K562 (cell line): ENCODE results near the gene UQCRHL. TPM values are rescaled to one million over a fixed set of nuclear protein-coding genes. Genes with fewer than 3 reads are reported as not detected.

ENCODE experiments used
- ATF1 ChIP-seq, 2 experiments: fragments of 450-650 bp in 1 of 2; IDR thresholded peaks; 2 replicates each; pipeline ENCODE4 v1.6.1; 2016; ENCODE audit warnings: missing compliant biosample characterization in 1 of 2, missing genetic modification characterization in 1 of 2
- GTF2F1 ChIP-seq: IDR thresholded peaks from 2 replicates; pipeline ENCODE4 v1.6.1; 2011; ENCODE audit warnings: low read depth, low read length, improper control_type of control experiment
- MBD2 ChIP-seq: sonication (generic); IDR thresholded peaks from 2 replicates; pipeline ENCODE4 v1.6.1; 2016; ENCODE audit warnings: low read depth, borderline replicate concordance
- NFATC3 ChIP-seq: fragments of 450-650 bp; IDR thresholded peaks from 2 replicates; pipeline ENCODE4 v1.6.1; 2017; ENCODE audit warnings: mild to moderate bottlenecking
- NR2C1 ChIP-seq, 2 experiments: fragments of 450-650 bp; IDR thresholded peaks; 2 replicates each; pipeline ENCODE4 v1.6.1; 2017; ENCODE audit warnings: mild to moderate bottlenecking in 2 of 2, antibody characterized with exemption in 1 of 2, inconsistent platforms in 1 of 2, missing compliant biosample characterization in 1 of 2, missing genetic modification characterization in 1 of 2
- PRMT5 ChIP-seq: sonication (generic); formaldehyde crosslinking; IDR thresholded peaks from 2 replicates; pipeline ENCODE4 v1.5.0; 2020; ENCODE audit warnings: missing genetic modification reagents
- RAD21 ChIP-seq, 2 experiments: fragments of 250-450 bp in 1 of 2; fragments of 450-650 bp in 1 of 2; sonication (Bioruptor Pico) in 1 of 2; formaldehyde crosslinking in 1 of 2; IDR thresholded peaks in 1 of 2; conservative IDR thresholded peaks in 1 of 2; 2 replicates each; pipeline versions ENCODE4 v1.4.0 to v1.8.0; 2020 to 2022; ENCODE audit warnings: mild to moderate bottlenecking in 2 of 2, moderate library complexity in 1 of 2
- SAFB ChIP-seq: fragments of 200-400 bp; formaldehyde crosslinking; IDR thresholded peaks from 2 replicates; pipeline ENCODE4 v1.6.1; 2017; ENCODE audit warnings: low read depth, low read length, borderline replicate concordance
- TCF3 ChIP-seq: sonication (generic); formaldehyde crosslinking; IDR thresholded peaks from 2 replicates; pipeline ENCODE4 v1.4.0; 2020; ENCODE audit warnings: mild to moderate bottlenecking, missing genetic modification reagents
- ZBTB33 ChIP-seq: sonication (generic); formaldehyde crosslinking; IDR thresholded peaks from 2 replicates; pipeline ENCODE4 v1.8.1; 2023; ENCODE audit warnings: mild to moderate bottlenecking, missing genetic modification reagents
- ZNF140 ChIP-seq: fragments of 250-450 bp; sonication (Bioruptor Pico); IDR thresholded peaks from 2 replicates; pipeline ENCODE4 v1.8.0; 2021; ENCODE audit warnings: moderate library complexity, mild to moderate bottlenecking, inconsistent platforms
- ZNF212 ChIP-seq: fragments of 450-650 bp; formaldehyde crosslinking; IDR thresholded peaks from 2 replicates; pipeline ENCODE4 v1.4.0; 2020; ENCODE audit warnings: mild to moderate bottlenecking
- ZNF324 ChIP-seq: fragments of 250-450 bp; sonication (Bioruptor Pico); IDR thresholded peaks from 2 replicates; pipeline ENCODE4 v1.4.0; 2020; ENCODE audit warnings: mild to moderate bottlenecking
- ZNF444 ChIP-seq: fragments of 250-450 bp; sonication (Bioruptor Pico); IDR thresholded peaks from 2 replicates; pipeline ENCODE4 v1.4.0; 2020; ENCODE audit warnings: mild to moderate bottlenecking, moderate library complexity
- ZNF780A ChIP-seq: fragments of 250-450 bp; sonication (Bioruptor Pico); IDR thresholded peaks from 2 replicates; pipeline ENCODE4 v1.5.0; 2021; ENCODE audit warnings: mild to moderate bottlenecking
- polyA plus RNA-seq, 8 experiments: library from polyadenylated mRNA; depleted of rRNA in 4 of 8; stranded (reverse) in 5 of 8; unstranded in 3 of 8; fragments of >200 nt; fragmentation: Nextera tagmentation in 2 of 8; fragmentation: Illumina TruSeq in 1 of 8; extraction: Ambion mirVana in 2 of 8; extraction: Trizol in 1 of 8; gene quantifications; 2 replicates each; pipeline versions ENCODE4 v1.2.1 to v1.2.3, GENCODE V29; 2011 to 2014; ENCODE audit warnings: inconsistent platforms in 1 of 8, missing spikeins in 1 of 8
- total RNA-seq, 7 experiments: library from RNA; depleted of rRNA in 6 of 7; stranded (reverse); fragments of >200 nt in 6 of 7; fragmentation: Illumina TruSeq in 2 of 7; extraction: Trizol in 2 of 7; gene quantifications; 2 replicates each; pipeline versions ENCODE4 v1.2.1 to v1.2.3, GENCODE V29; 2011 to 2021; ENCODE audit warnings: low replicate concordance in 1 of 7
- TF ChIP-seq, protein P1 (sequence below): fragments of 450-650 bp; IDR thresholded peaks from 2 replicates; pipeline ENCODE4 v1.6.1; 2018; ENCODE audit not compliant: partially characterized antibody
- TF ChIP-seq, protein P2 (sequence below), 3 experiments: fragments of 200-800 bp in 1 of 3; fragments of 250-450 bp in 1 of 3; fragments of 450-650 bp in 1 of 3; sonication (Bioruptor Pico) in 1 of 3; sonication (Bioruptor generic) in 1 of 3; formaldehyde crosslinking in 1 of 3; IDR thresholded peaks; 2 replicates each; pipeline versions ENCODE4 v1.6.1 to v1.8.0; 2016 to 2022; ENCODE audit warnings: mild to moderate bottlenecking in 2 of 3, missing genetic modification characterization in 2 of 3, missing compliant biosample characterization in 1 of 3, moderate library complexity in 1 of 3

UQCRHL gene
- total and polyA plus RNA-seq, 9 of the 15 experiments (the other 6 are each of a cell fraction or from before 2014, with no cell fraction given) = 5.1 to 41.3 (median 21.8) TPM

GRCh38 chr1:15848929-15849774 lies 41.7 kb upstream of the UQCRHL start (continued):
- TF ChIP-seq SAFB (peak; percentile 48; the same call in 1 of the 2 replicates), GTF2F1 (0 out of 2 replicates have a peak, but pooled peaks have one; percentile 71), PRMT5 (no peak), MBD2 (no peak), ZNF140 (CRISPR knock-in tag) (0 out of 2 replicates have a peak, but pooled peaks have one; percentile 4), NFATC3 (no peak), TCF3 (CRISPR knock-in tag) (0 out of 2 replicates have a peak, but pooled peaks have one; percentile 21), RAD21 (CRISPR knock-in tag; conservative IDR thresholded peaks at IDR 0.05 in 1 of 2, IDR thresholded peaks at IDR 0.05 in 1 of 2) (0 out of 4 replicates have a peak, but pooled peaks of 1 of the 2 experiments have one; percentile 8), ZNF212 (no peak), ZNF444 (CRISPR knock-in tag) (no peak), ZNF780A (CRISPR knock-in tag) (no peak), NR2C1 (IDR thresholded peaks at IDR 0.05) (no peak), NR2C1 (tag; IDR thresholded peaks at IDR 0.05) (no peak), ZNF324 (CRISPR knock-in tag) (no peak), ATF1 (CRISPR knock-in tag; IDR thresholded peaks at IDR 0.05) (no peak), ATF1 (tag; IDR thresholded peaks at IDR 0.05) (no peak; the same call in 1 of the 2 replicates), ZBTB33 (CRISPR knock-in tag) (peak; percentile 61)
- TF ChIP-seq, protein P1, sequence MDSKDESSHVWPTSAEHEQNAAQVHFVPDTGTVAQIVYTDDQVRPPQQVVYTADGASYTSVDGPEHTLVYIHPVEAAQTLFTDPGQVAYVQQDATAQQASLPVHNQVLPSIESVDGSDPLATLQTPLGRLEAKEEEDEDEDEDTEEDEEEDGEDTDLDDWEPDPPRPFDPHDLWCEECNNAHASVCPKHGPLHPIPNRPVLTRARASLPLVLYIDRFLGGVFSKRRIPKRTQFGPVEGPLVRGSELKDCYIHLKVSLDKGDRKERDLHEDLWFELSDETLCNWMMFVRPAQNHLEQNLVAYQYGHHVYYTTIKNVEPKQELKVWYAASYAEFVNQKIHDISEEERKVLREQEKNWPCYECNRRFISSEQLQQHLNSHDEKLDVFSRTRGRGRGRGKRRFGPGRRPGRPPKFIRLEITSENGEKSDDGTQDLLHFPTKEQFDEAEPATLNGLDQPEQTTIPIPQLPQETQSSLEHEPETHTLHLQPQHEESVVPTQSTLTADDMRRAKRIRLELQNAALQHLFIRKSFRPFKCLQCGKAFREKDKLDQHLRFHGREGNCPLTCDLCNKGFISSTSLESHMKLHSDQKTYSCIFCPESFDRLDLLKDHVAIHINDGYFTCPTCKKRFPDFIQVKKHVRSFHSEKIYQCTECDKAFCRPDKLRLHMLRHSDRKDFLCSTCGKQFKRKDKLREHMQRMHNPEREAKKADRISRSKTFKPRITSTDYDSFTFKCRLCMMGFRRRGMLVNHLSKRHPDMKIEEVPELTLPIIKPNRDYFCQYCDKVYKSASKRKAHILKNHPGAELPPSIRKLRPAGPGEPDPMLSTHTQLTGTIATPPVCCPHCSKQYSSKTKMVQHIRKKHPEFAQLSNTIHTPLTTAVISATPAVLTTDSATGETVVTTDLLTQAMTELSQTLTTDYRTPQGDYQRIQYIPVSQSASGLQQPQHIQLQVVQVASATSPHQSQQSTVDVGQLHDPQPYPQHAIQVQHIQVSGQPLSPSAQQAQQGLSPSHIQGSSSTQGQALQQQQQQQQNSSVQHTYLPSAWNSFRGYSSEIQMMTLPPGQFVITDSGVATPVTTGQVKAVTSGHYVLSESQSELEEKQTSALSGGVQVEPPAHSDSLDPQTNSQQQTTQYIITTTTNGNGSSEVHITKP = peak; percentile 9
- TF ChIP-seq, protein P2, sequence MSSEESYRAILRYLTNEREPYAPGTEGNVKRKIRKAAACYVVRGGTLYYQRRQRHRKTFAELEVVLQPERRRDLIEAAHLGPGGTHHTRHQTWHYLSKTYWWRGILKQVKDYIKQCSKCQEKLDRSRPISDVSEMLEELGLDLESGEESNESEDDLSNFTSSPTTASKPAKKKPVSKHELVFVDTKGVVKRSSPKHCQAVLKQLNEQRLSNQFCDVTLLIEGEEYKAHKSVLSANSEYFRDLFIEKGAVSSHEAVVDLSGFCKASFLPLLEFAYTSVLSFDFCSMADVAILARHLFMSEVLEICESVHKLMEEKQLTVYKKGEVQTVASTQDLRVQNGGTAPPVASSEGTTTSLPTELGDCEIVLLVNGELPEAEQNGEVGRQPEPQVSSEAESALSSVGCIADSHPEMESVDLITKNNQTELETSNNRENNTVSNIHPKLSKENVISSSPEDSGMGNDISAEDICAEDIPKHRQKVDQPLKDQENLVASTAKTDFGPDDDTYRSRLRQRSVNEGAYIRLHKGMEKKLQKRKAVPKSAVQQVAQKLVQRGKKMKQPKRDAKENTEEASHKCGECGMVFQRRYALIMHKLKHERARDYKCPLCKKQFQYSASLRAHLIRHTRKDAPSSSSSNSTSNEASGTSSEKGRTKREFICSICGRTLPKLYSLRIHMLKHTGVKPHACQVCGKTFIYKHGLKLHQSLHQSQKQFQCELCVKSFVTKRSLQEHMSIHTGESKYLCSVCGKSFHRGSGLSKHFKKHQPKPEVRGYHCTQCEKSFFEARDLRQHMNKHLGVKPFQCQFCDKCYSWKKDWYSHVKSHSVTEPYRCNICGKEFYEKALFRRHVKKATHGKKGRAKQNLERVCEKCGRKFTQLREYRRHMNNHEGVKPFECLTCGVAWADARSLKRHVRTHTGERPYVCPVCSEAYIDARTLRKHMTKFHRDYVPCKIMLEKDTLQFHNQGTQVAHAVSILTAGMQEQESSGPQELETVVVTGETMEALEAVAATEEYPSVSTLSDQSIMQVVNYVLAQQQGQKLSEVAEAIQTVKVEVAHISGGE (CRISPR knock-in tag; IDR thresholded peaks at IDR 0.05) = 0 out of 6 replicates have a peak, but pooled peaks of 1 of the 3 experiments have one; percentile 35
